HEK293 (cell line): ENCODE measurements around the gene HDLBP.

Experiments
- CTCF ChIA-PET: fragments of 350-600 bp; formaldehyde crosslinking; extraction: SDS; loops from one replicate; lab custom pipeline; 2021; ENCODE audit warnings: antibody characterized with exemption; lab: Yijun Ruan, JAX
- POLR2A ChIA-PET: fragments of 300-600 bp; formaldehyde crosslinking; extraction: SDS; loops from one replicate; lab custom pipeline; 2020; ENCODE audit warnings: antibody characterized with exemption, inconsistent platforms; lab: Yijun Ruan, JAX
- H3K27ac ChIP-seq: fragments of 200-500 bp; sonication (Bioruptor generic); 2 replicates; pipeline ENCODE4 v1.5.1; 2014; ENCODE audit warnings: low read depth, low read length, control low read depth, inconsistent platforms; ENCODE audit errors: extremely low read depth
- H3K36me3 ChIP-seq, 2 experiments: fragments of 200-500 bp in 1 of 2; sonication (Bioruptor generic) in 1 of 2; 1 replicate in 1 of 2; 2 replicates in 1 of 2; pipeline ENCODE4 v1.5.1; 2014 to 2017; ENCODE audit warnings: inconsistent platforms in 2 of 2, low read length in 2 of 2; ENCODE audit not compliant: control insufficient read depth in 2 of 2, insufficient read depth in 1 of 2
- H3K4me1 ChIP-seq: fragments of 200-500 bp; sonication (Bioruptor generic); 2 replicates; pipeline ENCODE4 v1.5.1; 2014; ENCODE audit warnings: mild to moderate bottlenecking, low read length, inconsistent platforms; ENCODE audit not compliant: control insufficient read depth, insufficient read depth
- H3K4me3 ChIP-seq: 2 replicates; pipeline ENCODE4 v1.5.1; 2011; ENCODE audit warnings: low read depth, mild to moderate bottlenecking, control low read depth, low read length, moderate library complexity
- H3K9me3 ChIP-seq: fragments of 200-500 bp; sonication (Bioruptor generic); 2 replicates; pipeline ENCODE4 v1.5.1; 2014; ENCODE audit warnings: low read depth, low read length, inconsistent platforms; ENCODE audit not compliant: control insufficient read depth, insufficient read depth
- GFI1B ChIP-seq: fragments of 450-650 bp; formaldehyde crosslinking; IDR thresholded peaks from 2 replicates; pipeline ENCODE4 v1.5.1; 2016; ENCODE audit warnings: missing biosample characterization, missing genetic modification characterization
- GLIS2 ChIP-seq: fragments of 450-650 bp; formaldehyde crosslinking; IDR thresholded peaks from 2 replicates; pipeline ENCODE4 v1.5.1; 2016; ENCODE audit warnings: missing biosample characterization, missing genetic modification characterization
- PRDM1 ChIP-seq: fragments of 450-650 bp; formaldehyde crosslinking; IDR thresholded peaks from 2 replicates; pipeline ENCODE4; 2016; ENCODE audit warnings: missing biosample characterization, missing genetic modification characterization
- RBAK ChIP-seq: fragments of 450-650 bp; formaldehyde crosslinking; IDR thresholded peaks from 2 replicates; pipeline ENCODE4 v1.5.1; 2016; ENCODE audit warnings: missing biosample characterization, missing genetic modification characterization
- ZBTB1 ChIP-seq: fragments of 450-650 bp; formaldehyde crosslinking; IDR thresholded peaks from 2 replicates; pipeline ENCODE4 v1.5.1; 2016; ENCODE audit warnings: missing biosample characterization, missing genetic modification characterization
- ZFP69B ChIP-seq: fragments of 450-650 bp; formaldehyde crosslinking; IDR thresholded peaks from 2 replicates; pipeline ENCODE4 v1.5.1; 2016; ENCODE audit warnings: missing biosample characterization, missing genetic modification characterization
- ZNF138 ChIP-seq: fragments of 450-650 bp; formaldehyde crosslinking; IDR thresholded peaks from 2 replicates; pipeline ENCODE4 v1.5.1; 2016; ENCODE audit warnings: missing biosample characterization, missing genetic modification characterization, borderline replicate concordance
- ZNF146 ChIP-seq: fragments of 450-650 bp; formaldehyde crosslinking; IDR thresholded peaks from 2 replicates; pipeline ENCODE4 v1.5.1; 2016; ENCODE audit warnings: missing biosample characterization, missing genetic modification characterization
- ZNF155 ChIP-seq: fragments of 450-650 bp; formaldehyde crosslinking; IDR thresholded peaks from 2 replicates; pipeline ENCODE4 v1.5.1; 2016; ENCODE audit warnings: missing biosample characterization, missing genetic modification characterization
- ZNF248 ChIP-seq: fragments of 450-650 bp; formaldehyde crosslinking; IDR thresholded peaks from 2 replicates; pipeline ENCODE4 v1.5.1; 2017; ENCODE audit warnings: missing biosample characterization, missing genetic modification characterization
- ZNF292 ChIP-seq: fragments of 450-650 bp; formaldehyde crosslinking; IDR thresholded peaks from 2 replicates; pipeline ENCODE4 v1.5.1; 2016; ENCODE audit warnings: low read depth, missing biosample characterization, missing genetic modification characterization, borderline replicate concordance
- ZNF366 ChIP-seq: fragments of 450-650 bp; formaldehyde crosslinking; conservative IDR thresholded peaks from 2 replicates; pipeline ENCODE4 v1.5.1; 2016; ENCODE audit warnings: missing biosample characterization, missing genetic modification characterization
- ZNF544 ChIP-seq: fragments of 450-650 bp; formaldehyde crosslinking; IDR thresholded peaks from 2 replicates; pipeline ENCODE4 v1.5.0; 2017; ENCODE audit warnings: missing biosample characterization, missing genetic modification characterization
- ZNF555 ChIP-seq: fragments of 450-650 bp; formaldehyde crosslinking; conservative IDR thresholded peaks from 2 replicates; pipeline ENCODE4 v1.5.1; 2017; ENCODE audit warnings: missing biosample characterization, mild to moderate bottlenecking, missing genetic modification characterization, inconsistent platforms
- ZNF561 ChIP-seq: fragments of 450-650 bp; IDR thresholded peaks from 2 replicates; pipeline ENCODE4 v1.5.1; 2018; ENCODE audit warnings: missing biosample characterization, missing genetic modification characterization, borderline replicate concordance
- ZNF600 ChIP-seq: fragments of 450-650 bp; formaldehyde crosslinking; IDR thresholded peaks from 2 replicates; pipeline ENCODE4 v1.5.1; 2016; ENCODE audit warnings: missing biosample characterization, missing genetic modification characterization
- ZNF660 ChIP-seq: fragments of 450-650 bp; IDR thresholded peaks from 2 replicates; pipeline ENCODE4 v1.5.1; 2018; ENCODE audit warnings: missing biosample characterization, mild to moderate bottlenecking, missing genetic modification characterization
- ZNF707 ChIP-seq: fragments of 450-650 bp; formaldehyde crosslinking; IDR thresholded peaks from 2 replicates; pipeline ENCODE4 v1.5.1; 2016; ENCODE audit warnings: missing biosample characterization, missing genetic modification characterization
- ZNF776 ChIP-seq: fragments of 450-650 bp; formaldehyde crosslinking; IDR thresholded peaks from 2 replicates; pipeline ENCODE4 v1.5.0; 2017; ENCODE audit warnings: missing biosample characterization, missing genetic modification characterization, borderline replicate concordance
- ZNF837 ChIP-seq: fragments of 450-650 bp; formaldehyde crosslinking; IDR thresholded peaks from 2 replicates; pipeline ENCODE4 v1.5.1; 2016; ENCODE audit warnings: missing biosample characterization, missing genetic modification characterization
- TF ChIP-seq, protein P1 (sequence below): fragments of 450-650 bp; formaldehyde crosslinking; IDR thresholded peaks from 2 replicates; pipeline ENCODE4 v1.5.1; 2017; ENCODE audit warnings: missing biosample characterization, missing genetic modification characterization
- TF ChIP-seq, protein P2 (sequence below): fragments of 450-650 bp; formaldehyde crosslinking; IDR thresholded peaks from 2 replicates; pipeline ENCODE4 v1.5.1; 2016; ENCODE audit warnings: missing biosample characterization, missing genetic modification characterization
- TF ChIP-seq, protein P3 (sequence below): fragments of 450-650 bp; formaldehyde crosslinking; IDR thresholded peaks from 2 replicates; pipeline ENCODE4 v1.5.1; 2016; ENCODE audit warnings: missing biosample characterization, missing genetic modification characterization, borderline replicate concordance
- TF ChIP-seq, protein P4 (sequence below): fragments of 450-650 bp; formaldehyde crosslinking; IDR thresholded peaks from 2 replicates; pipeline ENCODE4 v1.5.1; 2017; ENCODE audit warnings: missing biosample characterization, missing genetic modification characterization

HDLBP gene

DNA sequence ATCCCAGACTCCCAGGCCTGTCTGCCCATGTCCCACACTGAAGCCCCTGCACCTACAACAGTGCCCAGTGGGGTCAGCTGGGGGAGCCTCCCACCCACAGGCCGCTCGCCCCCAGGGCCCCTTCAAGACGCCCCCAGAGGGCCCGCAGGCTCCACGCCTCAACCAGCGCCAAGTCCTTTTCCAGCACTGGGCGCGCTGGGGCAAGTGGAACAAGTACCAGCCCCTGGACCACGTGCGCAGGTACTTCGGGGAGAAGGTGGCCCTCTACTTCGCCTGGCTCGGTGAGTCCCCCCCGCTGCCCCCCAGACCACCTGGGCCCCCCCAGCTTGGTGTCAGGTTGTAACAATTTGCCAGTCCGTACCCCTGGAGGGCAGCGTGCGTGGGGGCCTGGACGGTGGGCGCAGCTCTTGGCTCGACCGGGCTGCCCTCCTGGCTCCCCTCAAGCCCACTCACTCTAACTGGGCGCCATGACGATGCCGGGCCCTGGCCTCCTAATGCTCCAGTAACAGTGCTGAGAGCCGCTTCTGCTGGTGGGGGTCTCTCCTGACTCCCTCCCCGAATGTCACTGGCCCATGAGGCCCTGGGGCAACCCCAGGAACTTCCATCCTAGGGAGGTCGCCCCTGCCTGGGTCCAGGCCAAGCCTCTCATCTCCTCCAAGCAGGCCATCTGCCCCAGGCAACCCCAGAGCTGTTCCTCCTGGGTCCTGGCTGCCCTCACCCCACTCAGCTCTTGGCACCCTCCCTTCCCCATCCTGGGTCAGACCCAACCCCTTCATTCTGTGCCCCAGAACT is 112.1 kb downstream of the HDLBP start (continued):
- TF ChIP-seq ZNF555 (tag by site-specific recombination): no peak
- TF ChIP-seq ZNF155 (tag by site-specific recombination): no peak
- no peak for TF ChIP-seq ZNF837 (tag by site-specific recombination)
- TF ChIP-seq ZNF776: no peak
- TF ChIP-seq ZNF366: no peak
- TF ChIP-seq ZNF146 (tag by site-specific recombination): no peak
- TF ChIP-seq, protein P1, sequence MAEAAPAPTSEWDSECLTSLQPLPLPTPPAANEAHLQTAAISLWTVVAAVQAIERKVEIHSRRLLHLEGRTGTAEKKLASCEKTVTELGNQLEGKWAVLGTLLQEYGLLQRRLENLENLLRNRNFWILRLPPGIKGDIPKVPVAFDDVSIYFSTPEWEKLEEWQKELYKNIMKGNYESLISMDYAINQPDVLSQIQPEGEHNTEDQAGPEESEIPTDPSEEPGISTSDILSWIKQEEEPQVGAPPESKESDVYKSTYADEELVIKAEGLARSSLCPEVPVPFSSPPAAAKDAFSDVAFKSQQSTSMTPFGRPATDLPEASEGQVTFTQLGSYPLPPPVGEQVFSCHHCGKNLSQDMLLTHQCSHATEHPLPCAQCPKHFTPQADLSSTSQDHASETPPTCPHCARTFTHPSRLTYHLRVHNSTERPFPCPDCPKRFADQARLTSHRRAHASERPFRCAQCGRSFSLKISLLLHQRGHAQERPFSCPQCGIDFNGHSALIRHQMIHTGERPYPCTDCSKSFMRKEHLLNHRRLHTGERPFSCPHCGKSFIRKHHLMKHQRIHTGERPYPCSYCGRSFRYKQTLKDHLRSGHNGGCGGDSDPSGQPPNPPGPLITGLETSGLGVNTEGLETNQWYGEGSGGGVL (tag by site-specific recombination): no peak

DNA sequence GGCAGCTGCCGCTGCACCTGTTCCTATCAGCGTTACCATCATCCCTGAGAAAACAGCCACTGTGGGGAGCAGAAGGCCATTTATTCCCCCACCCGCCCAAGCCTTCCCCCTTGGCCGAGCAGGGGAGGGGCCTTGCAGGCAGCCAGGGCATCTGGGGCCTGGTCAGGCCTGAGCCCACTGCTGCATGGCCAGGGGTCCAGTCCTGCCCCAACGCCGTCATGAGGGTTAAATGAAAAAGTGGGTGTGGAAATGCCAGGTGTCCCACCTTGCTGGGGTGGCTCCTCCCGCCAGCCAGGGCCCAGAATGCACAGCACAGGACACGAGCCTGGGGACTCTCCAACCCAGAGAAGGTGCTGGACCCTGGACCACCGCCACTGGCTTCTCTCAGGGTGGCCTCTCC is 112.8 kb downstream of the HDLBP start:
- H3K27ac ChIP-seq: no peak overlapping the region
- no peak overlapping the region for H3K4me3 ChIP-seq
- CTCF ChIA-PET: no interaction called here
- H3K4me1 ChIP-seq: no peaks in the 10 kb centered on the region
- POLR2A ChIA-PET: no interaction called here
- no peaks in the 10 kb centered on the region for H3K36me3 ChIP-seq
- TF ChIP-seq ZNF660 (no peak), RBAK (tag by site-specific recombination) (no peak), ZNF138 (no peak), GFI1B (tag by site-specific recombination) (no peak), GLIS2 (no peak), ZFP69B (tag by site-specific recombination) (no peak), ZBTB1 (tag by site-specific recombination) (no peak), ZNF707 (tag by site-specific recombination) (no peak), ZNF561 (tag by site-specific recombination) (no peak), PRDM1 (no peak)
- TF ChIP-seq, protein P2, sequence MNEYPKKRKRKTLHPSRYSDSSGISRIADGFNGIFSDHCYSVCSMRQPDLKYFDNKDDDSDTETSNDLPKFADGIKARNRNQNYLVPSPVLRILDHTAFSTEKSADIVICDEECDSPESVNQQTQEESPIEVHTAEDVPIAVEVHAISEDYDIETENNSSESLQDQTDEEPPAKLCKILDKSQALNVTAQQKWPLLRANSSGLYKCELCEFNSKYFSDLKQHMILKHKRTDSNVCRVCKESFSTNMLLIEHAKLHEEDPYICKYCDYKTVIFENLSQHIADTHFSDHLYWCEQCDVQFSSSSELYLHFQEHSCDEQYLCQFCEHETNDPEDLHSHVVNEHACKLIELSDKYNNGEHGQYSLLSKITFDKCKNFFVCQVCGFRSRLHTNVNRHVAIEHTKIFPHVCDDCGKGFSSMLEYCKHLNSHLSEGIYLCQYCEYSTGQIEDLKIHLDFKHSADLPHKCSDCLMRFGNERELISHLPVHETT: no peak
- TF ChIP-seq, protein P1 (tag by site-specific recombination): no peak
- no peaks in the 10 kb centered on the region for H3K9me3 ChIP-seq

DNA sequence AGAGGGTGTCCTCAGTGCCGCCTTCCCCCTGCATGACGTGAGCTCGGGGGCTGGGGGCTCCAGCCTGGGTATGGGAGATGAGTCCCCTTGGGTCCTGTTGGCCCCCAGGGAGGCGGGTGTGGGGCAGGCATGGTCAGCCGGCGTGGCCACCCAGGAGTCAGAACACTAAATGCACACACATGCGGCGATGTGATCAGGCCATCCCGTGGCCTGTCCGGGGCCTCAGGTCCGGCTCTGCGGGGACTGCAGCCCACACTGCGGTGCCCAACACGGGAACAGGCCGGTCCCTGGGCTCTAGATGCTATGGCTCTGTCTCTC is 113.2 kb downstream of the HDLBP start:
- Histone ChIP-seq H3K36me3 (no peaks in the 10 kb centered on the region), H3K4me3 (no peak overlapping the region), H3K27ac (no peak overlapping the region), H3K9me3 (no peaks in the 10 kb centered on the region), H3K4me1 (no peaks in the 10 kb centered on the region)
- CTCF ChIA-PET: no interaction called here
- POLR2A ChIA-PET: no interaction called here
- TF ChIP-seq ZNF248 (tag by site-specific recombination) (no peak), ZNF600 (tag by site-specific recombination) (no peak), ZFP69B (tag by site-specific recombination) (no peak), ZNF544 (tag by site-specific recombination) (no peak), ZNF292 (tag by site-specific recombination) (no peak)
- TF ChIP-seq, protein P3, sequence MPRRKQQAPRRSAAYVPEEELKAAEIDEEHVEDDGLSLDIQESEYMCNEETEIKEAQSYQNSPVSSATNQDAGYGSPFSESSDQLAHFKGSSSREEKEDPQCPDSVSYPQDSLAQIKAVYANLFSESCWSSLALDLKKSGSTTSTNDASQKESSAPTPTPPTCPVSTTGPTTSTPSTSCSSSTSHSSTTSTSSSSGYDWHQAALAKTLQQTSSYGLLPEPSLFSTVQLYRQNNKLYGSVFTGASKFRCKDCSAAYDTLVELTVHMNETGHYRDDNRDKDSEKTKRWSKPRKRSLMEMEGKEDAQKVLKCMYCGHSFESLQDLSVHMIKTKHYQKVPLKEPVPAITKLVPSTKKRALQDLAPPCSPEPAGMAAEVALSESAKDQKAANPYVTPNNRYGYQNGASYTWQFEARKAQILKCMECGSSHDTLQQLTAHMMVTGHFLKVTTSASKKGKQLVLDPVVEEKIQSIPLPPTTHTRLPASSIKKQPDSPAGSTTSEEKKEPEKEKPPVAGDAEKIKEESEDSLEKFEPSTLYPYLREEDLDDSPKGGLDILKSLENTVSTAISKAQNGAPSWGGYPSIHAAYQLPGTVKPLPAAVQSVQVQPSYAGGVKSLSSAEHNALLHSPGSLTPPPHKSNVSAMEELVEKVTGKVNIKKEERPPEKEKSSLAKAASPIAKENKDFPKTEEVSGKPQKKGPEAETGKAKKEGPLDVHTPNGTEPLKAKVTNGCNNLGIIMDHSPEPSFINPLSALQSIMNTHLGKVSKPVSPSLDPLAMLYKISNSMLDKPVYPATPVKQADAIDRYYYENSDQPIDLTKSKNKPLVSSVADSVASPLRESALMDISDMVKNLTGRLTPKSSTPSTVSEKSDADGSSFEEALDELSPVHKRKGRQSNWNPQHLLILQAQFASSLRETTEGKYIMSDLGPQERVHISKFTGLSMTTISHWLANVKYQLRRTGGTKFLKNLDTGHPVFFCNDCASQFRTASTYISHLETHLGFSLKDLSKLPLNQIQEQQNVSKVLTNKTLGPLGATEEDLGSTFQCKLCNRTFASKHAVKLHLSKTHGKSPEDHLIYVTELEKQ (tag by site-specific recombination): no peak
- TF ChIP-seq, protein P4, sequence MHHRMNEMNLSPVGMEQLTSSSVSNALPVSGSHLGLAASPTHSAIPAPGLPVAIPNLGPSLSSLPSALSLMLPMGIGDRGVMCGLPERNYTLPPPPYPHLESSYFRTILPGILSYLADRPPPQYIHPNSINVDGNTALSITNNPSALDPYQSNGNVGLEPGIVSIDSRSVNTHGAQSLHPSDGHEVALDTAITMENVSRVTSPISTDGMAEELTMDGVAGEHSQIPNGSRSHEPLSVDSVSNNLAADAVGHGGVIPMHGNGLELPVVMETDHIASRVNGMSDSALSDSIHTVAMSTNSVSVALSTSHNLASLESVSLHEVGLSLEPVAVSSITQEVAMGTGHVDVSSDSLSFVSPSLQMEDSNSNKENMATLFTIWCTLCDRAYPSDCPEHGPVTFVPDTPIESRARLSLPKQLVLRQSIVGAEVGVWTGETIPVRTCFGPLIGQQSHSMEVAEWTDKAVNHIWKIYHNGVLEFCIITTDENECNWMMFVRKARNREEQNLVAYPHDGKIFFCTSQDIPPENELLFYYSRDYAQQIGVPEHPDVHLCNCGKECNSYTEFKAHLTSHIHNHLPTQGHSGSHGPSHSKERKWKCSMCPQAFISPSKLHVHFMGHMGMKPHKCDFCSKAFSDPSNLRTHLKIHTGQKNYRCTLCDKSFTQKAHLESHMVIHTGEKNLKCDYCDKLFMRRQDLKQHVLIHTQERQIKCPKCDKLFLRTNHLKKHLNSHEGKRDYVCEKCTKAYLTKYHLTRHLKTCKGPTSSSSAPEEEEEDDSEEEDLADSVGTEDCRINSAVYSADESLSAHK (tag by site-specific recombination): no peak
